HG02852 (cell line): ENCODE measurements around the gene RPS21.
"Not testable (repeated sequence)": the region's sequence is repeated elsewhere in the genome, so short reads cannot be mapped to it uniquely, and the experiment has no call there.

Experiments
- ATAC-seq: cut with Tn5 transposase; IDR thresholded peaks from one replicate; pipeline ENCODE4 v1.9.1; 2021; ENCODE audit warnings: mild to moderate bottlenecking, moderate library complexity; ENCODE audit not compliant: unreplicated experiment

RPS21 gene

GRCh38 chr20:62364911-62365736 is 21.8 kb upstream of the RPS21 start:
- ATAC-seq: no peak

DNA sequence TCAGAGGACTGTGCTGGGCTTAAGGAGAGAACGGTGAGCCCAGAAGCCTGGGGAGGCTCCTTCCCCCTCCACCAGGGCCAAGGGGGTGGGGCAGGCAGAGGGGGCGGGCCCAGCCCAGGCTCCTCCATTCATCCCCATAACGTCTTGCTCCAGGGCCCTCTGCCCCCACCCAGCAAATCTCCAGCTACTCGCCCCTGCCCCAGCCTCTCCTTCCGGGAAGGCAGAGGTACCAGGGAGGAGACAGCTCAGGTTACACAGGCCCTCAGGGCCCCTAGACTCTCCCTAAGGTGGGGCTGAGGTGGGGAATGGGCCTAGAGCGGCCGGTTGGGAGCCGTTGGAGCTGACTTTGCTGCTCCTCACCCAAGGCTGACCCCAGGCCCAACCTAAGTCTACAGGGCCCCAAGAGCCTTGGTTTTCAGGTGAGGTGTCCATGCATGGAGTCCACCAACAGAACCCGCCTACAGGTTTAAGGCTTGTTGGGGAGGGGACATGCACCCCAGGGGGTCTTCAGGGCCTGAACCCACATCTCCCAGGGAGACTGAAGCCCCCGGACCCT is 21.0 kb upstream of the RPS21 start:
- ATAC-seq: no peak

- ATAC-seq: no peak
Observed at GRCh38 chr20:62366370-62367135, 20.4 kb upstream of the RPS21 start.

DNA sequence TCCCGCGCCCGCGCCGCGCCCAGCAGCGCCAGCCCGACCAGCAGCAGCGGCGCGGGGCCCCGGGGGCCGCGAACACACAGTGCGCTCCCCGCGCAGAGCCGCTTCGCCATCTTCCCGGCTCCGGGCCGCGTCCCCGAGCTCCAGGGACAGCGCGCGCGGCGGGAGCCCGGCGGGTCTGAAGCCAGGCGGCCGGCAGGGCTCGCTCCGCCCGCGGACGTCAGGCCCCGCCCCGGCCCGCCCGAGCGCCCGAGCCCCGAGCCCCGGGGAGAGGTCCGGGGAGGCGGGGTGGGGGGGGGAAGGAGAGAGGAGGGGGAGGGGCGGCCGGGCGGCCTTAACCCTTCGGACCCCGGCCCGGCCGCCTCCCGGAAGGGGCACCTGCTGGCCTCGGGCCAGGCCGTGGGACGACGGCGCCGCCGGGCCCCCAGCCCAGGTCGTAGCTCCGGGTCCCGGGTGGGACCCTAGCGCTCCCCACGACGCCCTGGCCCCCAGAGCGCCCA is 19.7 kb upstream of the RPS21 start, which contains the start of gene LAMA5:
TSS of gene LAMA5 (minus strand) at position 177 of the 497 bp plus-strand sequence. CDS start at position 110, 67 bp downstream.
- ATAC-seq: no peak

- ATAC-seq: no peak
Observed at GRCh38 chr20:62367633-62368391, 19.1 kb upstream of the RPS21 start.

GRCh38 chr20:62368392-62368975 is 18.4 kb upstream of the RPS21 start:
- ATAC-seq: no peak

GRCh38 chr20:62368976-62369814 is 17.7 kb upstream of the RPS21 start:
- no peak for ATAC-seq

- no peak for ATAC-seq
Observed at GRCh38 chr20:62369815-62370114, 17.1 kb upstream of the RPS21 start.

GRCh38 chr20:62370115-62370806 is 16.6 kb upstream of the RPS21 start:
- ATAC-seq: no peak

DNA sequence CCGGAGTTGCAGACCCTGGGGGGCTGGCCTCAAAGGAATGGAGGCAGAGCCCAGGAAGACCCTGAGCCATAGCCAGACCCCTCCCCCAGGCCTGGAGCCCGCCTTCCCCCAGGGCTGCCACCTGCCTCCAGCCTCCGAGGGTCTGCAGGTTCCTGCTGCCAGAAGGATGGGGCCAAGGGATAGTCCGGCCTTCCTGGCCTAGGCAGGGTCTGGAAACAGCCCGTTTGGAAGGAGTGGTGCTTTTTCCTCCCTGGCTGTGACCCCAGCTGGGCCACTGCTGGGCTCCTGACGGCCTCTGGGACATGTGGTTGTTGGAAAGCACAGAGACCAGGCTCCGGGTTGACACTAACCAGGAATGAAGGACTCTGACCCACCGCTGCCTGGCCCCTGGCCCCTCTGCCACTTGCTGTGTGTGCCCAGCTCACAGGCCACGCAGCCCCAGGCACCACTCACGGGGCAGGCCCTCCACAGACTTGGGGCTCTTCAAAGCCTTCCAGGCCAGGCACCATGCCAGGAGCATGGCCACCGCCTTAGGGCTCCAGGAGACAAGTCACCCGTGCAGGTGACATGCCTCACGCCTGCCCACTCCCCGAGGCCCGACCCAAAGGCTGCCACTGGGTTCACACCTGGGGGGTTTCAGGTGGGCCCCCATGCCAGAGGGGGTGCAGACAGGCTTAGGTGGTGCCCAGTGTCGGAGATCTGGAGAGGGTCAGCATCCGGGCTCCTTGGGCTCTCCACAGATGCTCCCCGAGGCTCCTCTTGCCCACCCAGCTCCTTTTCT is 15.9 kb upstream of the RPS21 start:
- ATAC-seq: no peak

DNA sequence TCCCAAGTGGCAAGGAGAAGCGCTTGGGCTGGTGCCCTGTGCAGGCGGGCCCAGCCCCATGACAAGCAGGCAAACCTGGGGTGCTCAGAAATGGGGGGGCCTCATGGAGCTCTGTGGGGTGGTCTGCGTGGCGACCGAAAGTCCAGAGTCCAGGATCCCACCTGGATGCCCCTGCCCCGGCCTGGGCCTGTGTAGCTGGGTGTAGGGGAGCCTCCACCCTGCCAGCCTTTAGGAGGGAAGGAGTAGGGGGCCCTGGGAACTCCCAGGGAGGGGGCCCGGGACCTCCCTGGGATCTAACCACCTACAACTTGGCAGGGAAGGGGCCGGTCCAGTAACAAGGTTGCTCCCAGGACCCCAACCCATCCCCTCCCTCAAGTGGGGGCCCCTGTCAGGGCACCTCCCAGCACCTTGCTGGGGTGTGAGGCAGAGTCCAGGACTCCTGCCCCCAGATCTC is 15.3 kb upstream of the RPS21 start:
- ATAC-seq: no peak

- no peak for ATAC-seq
Observed at GRCh38 chr20:62372042-62372993, 14.6 kb upstream of the RPS21 start.

DNA sequence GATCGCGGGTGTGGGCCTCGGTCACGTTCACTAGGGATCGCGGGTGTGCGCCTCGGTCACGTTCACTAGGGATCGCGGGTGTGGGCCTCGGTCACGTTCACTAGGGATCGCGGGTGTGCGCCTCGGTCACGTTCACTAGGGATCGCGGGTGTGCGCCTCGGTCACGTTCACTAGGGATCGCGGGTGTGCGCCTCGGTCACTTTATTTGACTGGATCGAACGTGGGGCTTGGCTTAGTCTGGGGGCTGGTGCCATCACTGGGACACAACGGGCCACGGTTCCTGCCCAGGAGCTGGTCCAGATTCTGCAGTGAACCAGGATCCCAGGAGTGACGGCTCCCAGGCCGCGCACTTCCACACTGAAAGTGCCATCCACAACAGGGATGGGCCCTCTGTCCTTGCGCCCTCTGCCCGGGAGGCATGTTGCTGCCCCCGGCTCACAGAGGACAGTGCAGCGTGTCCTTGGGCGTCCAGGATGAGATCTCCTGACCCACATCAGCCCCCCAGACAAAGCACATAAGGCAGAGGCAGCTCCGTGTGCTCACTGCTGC is 13.2 kb upstream of the RPS21 start:
- not testable (repeated sequence) for ATAC-seq

GRCh38 chr20:62374331-62375152 is 12.4 kb upstream of the RPS21 start:
- no peak for ATAC-seq

GRCh38 chr20:62376112-62377063 is 10.5 kb upstream of the RPS21 start:
- ATAC-seq: no peak
